Mucosa of gallbladder (tissue), 1 donor: ENCODE data around the gene CALML3. TPM values are rescaled to one million over a fixed set of nuclear protein-coding genes. Genes with fewer than 3 reads are reported as not detected.

Experiments used
- DNase-seq: peaks from one replicate; pipeline ENCODE4 v3.0.0-alpha.2; 2020; ENCODE audit warnings: low spot score
- total RNA-seq: library from RNA; stranded (reverse); gene quantifications from one replicate; pipeline ENCODE4 v1.2.1, GENCODE V29; 2021
- donor health status: DM: no; HTN: no; CAD: no.

Gene CALML3
- total RNA-seq, 1 donor from 2014 or later = not detected

DNA sequence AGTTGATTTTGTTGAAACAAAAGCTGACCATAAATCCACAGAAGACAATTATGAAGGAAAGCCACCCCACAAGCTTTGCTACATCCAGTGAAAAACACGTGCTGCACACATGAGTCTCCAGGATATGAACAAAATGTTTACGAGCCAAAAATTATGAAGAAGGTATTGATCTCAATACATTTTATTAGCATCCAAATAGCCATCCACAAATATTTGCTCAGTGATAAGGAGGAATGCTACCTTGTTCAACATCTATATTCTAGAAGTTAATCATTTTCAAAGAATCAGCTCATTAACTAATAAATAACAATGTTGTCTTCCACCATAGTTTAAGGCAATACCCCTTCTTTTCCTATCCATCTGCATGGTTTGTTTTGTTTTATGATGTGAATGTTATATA is 42.7 kb downstream of the CALML3 start:
- DNase-seq = no peak

DNA sequence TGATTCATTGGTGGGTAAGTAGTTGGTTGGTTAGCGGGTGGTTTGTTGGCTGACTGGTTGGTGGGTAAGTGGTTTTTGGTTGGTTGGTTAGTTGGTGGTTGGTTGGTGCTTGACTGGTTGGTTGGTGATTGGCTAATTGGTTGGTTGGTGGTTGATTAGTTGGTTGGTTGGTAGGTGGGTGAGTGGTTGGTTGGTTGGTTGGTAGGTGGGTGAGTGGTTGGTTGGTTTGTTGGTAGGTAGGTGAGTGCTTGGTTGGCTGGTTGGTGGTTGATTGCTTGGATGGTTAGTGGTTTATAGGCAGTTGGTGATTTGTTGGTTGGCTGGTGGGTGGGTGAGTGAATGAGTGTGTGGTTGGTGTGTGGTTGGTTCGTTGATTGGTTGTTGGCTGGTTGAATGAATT is 44.2 kb downstream of the CALML3 start:
- no peak for DNase-seq

DNA sequence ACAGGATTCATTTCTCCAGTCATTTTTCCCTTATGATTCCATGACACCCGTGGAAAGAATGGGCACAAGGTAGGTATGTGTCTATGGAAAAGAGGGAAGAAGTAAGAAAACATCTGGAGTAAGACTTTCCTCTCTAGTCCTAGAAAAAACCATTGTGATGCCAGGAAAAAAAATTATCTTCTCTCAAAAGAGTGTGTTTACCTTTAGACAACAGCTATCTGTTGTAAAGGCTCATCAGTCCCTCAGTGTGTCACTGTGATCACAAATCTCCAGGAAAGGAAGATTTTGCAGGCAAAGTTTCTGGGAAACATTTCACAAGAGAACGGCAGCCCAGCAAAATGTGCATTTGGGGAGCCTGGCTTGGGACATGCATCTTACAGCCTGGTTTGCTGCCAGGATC is 44.8 kb downstream of the CALML3 start:
- DNase-seq = no peak

DNA sequence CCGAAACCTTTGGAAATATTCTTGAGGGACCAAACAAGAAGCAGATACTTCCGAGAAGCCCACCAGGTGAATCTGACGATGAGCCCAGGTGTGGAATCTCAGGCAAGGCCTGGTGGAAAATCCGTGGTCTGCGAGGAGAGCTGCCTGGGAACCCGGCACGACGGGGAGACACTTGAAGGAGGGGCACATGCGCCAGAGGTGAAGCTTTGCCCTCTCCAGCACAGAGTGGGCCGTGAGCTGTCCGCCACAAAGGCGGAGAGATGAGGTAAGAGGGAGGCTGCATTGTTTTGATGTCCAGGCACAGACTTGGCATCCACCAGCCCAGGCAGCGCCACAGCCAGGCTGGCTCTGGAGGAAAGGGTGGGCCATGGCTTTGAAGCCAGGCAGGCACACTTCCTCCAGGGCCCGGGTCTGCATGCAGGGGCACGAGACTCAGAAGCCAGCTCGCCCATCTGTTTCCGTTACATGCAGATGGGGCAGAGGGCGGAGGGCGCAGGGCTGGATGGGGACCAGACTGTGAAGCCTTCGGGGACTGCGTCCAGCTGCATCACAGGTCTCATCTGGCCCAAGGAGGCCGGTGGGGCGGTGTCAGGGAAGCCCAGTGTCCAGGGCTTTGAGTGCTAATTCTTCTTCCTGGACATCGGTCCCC is 45.4 kb downstream of the CALML3 start:
- DNase-seq = no peak

DNA sequence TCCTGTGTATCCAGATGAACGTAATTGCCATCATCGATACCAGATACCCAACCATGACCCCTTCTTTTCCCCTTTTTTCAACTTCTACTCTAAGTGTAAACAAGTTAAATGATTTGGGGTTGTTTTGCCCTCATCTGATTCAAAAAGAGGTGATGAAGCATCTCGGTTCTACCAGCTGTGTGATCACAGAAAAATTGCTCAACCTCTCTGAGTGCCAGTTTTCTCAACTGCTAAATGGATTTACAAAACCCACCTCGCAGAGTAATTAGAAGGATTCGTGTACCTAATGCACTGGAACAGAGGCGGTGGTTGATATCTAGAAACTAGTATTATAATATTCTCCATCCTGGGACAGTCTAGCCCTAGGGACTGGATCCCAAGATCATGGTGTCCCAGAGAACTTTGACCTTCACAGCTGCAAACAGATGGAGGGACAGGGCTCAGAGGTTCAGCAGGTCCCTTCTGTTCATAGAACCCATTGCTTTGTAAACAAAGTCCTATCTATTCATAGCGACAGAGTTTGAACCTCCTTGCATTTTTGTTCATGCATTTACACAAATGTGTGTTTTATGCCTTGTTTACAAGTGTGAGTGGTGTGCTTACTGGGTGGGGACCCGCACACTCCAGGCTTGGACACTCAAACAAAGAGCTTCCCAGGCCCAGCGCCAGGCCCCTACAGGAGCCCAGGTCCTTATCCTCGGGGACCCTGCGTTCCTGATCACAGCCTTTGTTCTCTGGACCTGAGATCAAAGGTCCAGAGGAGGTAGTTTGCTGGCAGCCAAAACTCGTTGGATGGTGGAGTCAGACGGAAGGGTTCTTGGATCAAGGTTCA is 46.4 kb downstream of the CALML3 start:
- no peak for DNase-seq

DNA sequence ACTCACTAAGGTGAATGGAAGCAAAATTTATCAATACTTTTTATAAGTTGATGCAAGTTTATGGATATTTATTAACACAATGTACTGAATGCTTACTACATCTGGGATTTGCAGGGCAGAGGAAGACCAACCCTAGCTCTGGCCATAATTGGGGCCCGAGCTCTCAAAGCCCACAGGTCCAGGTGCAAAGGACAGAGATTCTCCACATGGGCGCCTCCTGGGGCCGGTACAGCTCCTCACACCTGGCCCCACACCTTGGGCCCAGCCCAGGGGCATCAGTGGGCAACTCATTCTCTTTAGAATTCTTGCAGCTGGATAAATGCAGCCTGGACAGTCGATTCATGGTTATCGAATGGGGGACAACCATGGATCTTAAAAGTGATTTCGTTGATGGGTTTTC is 47.1 kb downstream of the CALML3 start:
- DNase-seq = no peak

DNA sequence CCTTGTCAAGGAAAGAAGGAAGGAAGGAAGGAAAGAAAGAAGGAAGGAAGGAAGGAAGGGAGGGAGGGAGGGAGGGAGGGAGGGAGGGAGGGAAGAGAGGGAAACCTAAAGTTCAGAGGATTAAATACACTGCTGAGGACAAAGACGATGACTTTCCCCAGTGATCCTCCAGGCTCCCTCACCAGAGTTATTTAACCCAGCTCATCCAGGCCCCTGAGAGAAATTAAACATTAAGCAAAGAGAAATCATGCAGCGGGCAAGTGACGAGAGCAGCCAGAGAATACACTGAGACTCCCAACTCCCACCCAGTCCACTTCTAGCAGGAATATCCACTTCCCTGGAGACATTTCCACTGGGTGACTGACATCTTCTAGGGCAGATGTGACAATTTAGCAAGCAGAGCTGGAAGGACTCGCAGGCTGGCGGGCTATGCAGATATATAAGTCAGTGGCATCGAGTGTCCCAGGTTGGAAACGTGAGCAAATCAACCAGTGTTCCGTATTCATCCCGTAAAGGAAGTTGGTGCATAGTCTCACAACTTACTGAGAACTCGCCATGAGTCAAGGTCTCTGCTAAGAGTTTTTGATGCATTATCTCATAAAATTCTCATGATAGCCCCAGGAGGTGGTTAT is 48.7 kb downstream of the CALML3 start:
- DNase-seq = no peak

DNA sequence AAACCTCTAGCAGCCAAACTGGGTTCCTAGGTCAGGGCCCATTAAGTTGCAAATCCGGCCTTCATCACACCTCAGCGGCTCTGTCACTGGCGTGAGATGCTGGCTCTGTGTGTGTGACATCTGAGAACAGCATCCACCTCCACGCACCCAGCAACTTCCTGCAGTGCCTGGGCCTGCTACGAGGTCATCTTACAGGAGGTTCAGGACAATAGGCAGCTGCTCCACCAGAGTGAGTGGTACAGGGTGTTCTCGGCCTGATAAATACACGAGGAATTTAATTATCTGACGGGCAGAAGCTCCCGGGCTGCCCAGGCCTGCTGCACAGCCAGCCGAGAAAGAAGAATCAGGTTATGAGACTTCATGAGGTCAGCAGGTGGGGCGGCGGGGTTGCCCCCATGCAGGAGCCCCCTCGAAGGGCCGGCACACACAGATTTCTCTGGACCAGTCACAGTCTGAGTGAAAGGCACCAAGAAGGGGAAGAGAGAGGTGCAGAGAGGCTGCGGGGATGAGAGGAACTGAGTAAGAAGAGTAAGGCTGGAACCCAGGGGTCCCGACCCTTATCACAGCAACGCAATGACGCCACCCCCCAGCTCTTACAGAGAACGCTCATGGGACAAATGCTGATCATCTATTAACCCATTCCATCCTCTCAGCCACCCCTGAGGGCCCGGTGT is 49.3 kb downstream of the CALML3 start:
- DNase-seq = no peak

DNA sequence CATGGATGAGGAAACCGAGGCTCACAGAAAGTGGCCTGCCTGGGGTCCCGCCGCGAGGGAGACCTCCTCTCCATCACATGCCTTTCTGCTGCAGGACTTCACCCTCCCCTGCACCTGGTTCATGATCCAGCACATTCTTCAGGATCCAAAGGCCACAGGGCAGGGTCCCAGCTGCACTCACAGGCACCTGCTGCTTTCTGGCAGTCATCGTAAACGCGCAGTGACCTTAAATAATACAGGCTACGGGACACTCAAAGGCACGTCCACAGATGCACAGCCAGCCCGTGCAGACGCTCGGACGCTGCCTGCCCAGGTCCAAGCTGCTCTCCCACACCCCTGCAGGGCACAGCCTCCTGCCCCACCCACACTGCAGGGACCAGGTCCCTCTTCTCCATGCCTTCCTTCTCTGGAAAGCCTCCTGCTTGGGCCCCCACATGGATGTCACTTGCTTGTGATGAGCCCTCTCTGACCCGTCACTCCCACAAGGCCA is 49.9 kb downstream of the CALML3 start:
- no peak for DNase-seq

DNA sequence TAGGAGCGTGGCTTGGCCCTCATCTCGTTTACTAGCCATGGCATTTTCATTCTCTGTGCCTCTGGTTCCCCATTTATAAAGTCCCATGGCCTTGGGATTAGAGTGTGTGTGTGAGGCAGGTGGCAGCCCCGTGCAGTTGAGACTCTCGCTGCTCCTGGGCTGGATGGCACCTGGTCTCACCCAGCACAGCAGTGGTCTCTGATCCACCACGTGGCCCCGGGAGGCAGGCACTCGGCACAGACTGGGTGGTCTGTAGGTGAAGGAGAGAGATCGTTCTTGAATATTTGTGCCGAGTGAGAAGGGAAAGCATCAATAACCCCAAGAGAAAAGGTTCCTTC is 50.4 kb downstream of the CALML3 start:
- DNase-seq = no peak

DNA sequence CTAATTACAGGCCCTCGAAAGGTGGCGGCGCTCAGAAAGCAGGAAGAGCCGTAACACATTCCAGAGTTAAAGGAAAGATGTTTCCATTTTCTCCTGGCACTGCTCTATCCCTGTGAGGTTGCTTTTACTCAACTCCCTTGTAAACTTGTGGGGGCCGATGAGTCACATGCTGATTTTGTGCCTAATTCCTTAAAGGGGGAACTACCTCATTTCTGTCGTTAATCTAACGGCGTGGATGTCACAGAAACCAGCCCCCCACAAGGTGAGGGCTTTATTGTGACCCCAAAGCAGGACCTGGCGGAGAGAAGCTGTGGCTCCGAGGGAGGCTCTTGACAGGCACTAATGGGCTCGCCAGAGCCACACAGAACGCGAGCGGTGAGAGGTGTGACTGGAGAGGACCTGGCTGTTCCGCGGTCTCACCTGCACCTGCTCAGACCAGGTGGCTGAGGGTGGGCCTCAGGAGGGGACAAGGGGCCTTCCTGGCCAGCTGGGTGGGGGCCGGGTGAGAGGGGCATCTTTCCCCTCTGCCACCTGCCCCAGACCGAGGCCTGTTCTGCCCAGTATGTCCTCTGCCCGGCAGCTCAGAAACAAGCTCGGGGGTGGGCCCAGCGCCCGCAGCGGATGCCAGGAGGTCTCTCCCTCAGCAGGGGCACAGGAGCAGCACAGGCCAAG is 50.9 kb downstream of the CALML3 start:
- DNase-seq = no peak

DNA sequence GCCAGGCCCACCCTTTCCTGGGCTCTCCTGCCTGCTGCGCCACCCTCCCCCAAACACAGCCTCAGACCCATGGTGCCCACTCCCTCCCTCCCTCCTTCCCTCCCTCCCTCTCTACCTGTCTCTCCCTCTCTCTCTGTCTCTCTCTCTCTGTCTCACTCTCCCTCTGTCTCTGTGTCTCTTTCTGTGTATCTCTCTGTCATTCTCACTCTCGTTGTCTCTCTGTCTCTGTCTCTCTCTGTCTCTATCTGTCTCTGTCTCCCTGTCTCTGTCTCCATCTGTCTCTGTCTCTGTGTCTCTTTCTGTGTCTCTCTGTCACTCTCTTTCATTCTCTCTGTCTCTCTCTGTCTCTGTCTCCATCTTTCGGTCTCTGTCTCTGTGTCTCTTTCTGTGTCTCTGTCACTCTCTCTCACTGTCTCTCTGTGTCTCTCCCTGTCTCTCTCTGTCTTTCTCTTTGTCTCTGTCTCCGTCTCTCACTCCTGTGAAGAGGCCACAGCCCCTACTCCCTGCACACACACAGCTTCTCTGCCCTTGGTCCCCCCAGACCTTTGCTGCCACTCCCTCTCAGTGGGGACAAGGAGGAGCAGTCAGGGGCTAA is 51.5 kb downstream of the CALML3 start:
- no peak for DNase-seq

Other genes starting within 250 kb of the CALML3 start
- gene UCN3, start 160.0 kb upstream of the CALML3 start, total RNA-seq = 0.58 TPM
- 0.49 TPM for gene TUBAL3, start 120.1 kb upstream of the CALML3 start, total RNA-seq
- 85.8 TPM for gene NET1, start 112.4 kb upstream of the CALML3 start, total RNA-seq
- not detected for gene CALML5, start 25.4 kb upstream of the CALML3 start, total RNA-seq
- gene ASB13, start 141.6 kb downstream of the CALML3 start, total RNA-seq = 37.3 TPM
- 48.5 TPM for gene TASOR2, start 159.9 kb downstream of the CALML3 start, total RNA-seq